ENCODE measurements around the gene MRPL49. TPM values are rescaled to one million over a fixed set of nuclear protein-coding genes. Genes with fewer than 3 reads are reported as not detected.

The MRPL49 gene
- total and polyA plus RNA-seq, 2 of the 13 experiments (the other 11 are each of a cell fraction or from before 2014, with no cell fraction given): 39.2 to 53.3 TPM

DNA sequence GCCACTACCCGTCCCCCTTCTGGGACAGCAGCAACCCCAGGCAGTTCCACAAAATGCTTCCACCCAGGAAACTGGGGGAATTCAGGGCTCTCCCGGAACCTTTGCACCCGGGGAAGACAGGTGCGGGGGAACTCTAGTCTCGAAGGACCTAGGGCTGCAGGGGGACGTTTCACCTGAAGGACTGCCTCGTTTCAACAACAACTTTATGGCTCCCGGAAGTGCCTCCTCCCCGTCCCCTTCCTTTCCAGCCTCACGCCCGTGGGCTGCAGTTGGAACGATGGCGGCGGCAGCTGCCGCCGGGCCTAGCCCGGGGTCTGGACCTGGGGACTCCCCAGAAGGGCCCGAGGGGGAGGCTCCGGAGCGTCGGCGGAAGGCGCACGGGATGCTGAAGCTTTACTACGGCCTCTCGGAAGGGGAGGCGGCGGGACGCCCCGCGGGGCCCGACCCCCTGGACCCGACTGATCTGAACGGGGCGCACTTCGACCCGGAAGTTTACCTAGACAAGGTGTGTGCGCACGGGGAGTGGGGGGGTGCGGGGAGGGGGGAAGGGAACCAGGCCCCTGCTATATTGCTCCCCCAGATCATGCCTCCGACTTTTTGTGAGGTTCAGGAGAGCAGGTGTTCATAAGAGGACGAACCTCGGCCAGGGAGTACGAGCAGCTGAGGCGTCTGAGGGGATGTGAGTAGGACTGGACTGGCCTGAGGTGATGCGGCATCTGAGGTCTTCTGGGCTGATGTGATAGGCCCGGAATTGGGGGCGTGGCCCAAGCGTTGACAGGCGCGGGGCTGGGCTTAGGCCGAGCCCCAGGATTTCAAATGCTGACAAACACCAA, 25.9 kb upstream of the MRPL49 start, which contains the start of gene VPS51 (continued):
- TF ChIP-seq AFF4 (CRISPR knock-in tag; IDR thresholded peaks at IDR 0.05): no peak; the same call in 1 of the 2 replicates
- TF ChIP-seq E2F2 (CRISPR knock-in tag; IDR thresholded peaks at IDR 0.05; ENCODE audit: borderline replicate concordance): no peak
- TF ChIP-seq RFXANK (CRISPR knock-in tag; IDR thresholded peaks at IDR 0.05): no peak; the same call in 1 of the 2 replicates
- TF ChIP-seq ETV6 (CRISPR knock-in tag; conservative IDR thresholded peaks at IDR 0.05): peak; percentile 52; the same call in 1 of the 2 replicates
- TF ChIP-seq FOXK1 (CRISPR knock-in tag; IDR thresholded peaks at IDR 0.05; ENCODE audit: borderline replicate concordance, low read depth): peak; percentile 96
- peak; percentile 98; the same call in 1 of the 2 replicates for TF ChIP-seq IRF2 (CRISPR knock-in tag; IDR thresholded peaks at IDR 0.05)
- peak; percentile 97 for TF ChIP-seq PRPF4 (IDR thresholded peaks at IDR 0.05; ENCODE audit: low read depth, low read length, poor library complexity, severe bottlenecking)
- no peak; the same call in 1 of the 2 replicates for TF ChIP-seq XBP1 (CRISPR knock-in tag; IDR thresholded peaks at IDR 0.05)
- no peak for TF ChIP-seq ARHGAP35 (CRISPR knock-in tag; IDR thresholded peaks at IDR 0.05; ENCODE audit: borderline replicate concordance)
- no peak for TF ChIP-seq CCDC6 (CRISPR knock-in tag; IDR thresholded peaks at IDR 0.05)
- no peak for TF ChIP-seq ZNF557 (CRISPR knock-in tag; IDR thresholded peaks at IDR 0.05)
- peak; percentile 26 for TF ChIP-seq RBM22 (optimal IDR thresholded peaks at IDR 0.05; ENCODE audit: low read length)
- TF ChIP-seq NR2F1 (CRISPR knock-in tag; IDR thresholded peaks at IDR 0.05): peak in 1 of 2 experiments; percentile 45; a peak in 1 of 4 replicates
- peak; percentile 96 for TF ChIP-seq SIN3B (IDR thresholded peaks at IDR 0.05; ENCODE audit: low read length)
- TF ChIP-seq, protein P1, sequence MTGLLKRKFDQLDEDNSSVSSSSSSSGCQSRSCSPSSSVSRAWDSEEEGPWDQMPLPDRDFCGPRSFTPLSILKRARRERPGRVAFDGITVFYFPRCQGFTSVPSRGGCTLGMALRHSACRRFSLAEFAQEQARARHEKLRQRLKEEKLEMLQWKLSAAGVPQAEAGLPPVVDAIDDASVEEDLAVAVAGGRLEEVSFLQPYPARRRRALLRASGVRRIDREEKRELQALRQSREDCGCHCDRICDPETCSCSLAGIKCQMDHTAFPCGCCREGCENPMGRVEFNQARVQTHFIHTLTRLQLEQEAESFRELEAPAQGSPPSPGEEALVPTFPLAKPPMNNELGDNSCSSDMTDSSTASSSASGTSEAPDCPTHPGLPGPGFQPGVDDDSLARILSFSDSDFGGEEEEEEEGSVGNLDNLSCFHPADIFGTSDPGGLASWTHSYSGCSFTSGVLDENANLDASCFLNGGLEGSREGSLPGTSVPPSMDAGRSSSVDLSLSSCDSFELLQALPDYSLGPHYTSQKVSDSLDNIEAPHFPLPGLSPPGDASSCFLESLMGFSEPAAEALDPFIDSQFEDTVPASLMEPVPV (CRISPR knock-in tag; IDR thresholded peaks at IDR 0.05): no peak
- no peak for TF ChIP-seq STAT6 (CRISPR knock-in tag; IDR thresholded peaks at IDR 0.05; ENCODE audit: borderline replicate concordance)
- TF ChIP-seq ZNF788 (CRISPR knock-in tag; IDR thresholded peaks at IDR 0.05; ENCODE audit: borderline replicate concordance): peak; percentile 97

Data from HepG2 (cell line).